HG02678 (cell line): Measurements from ENCODE around the gene GOLM1.

Source experiments
- ATAC-seq: cut with Tn5 transposase; IDR thresholded peaks from one replicate; pipeline ENCODE4 v1.9.1; 2021; ENCODE audit warnings: mild to moderate bottlenecking, moderate library complexity; ENCODE audit not compliant: unreplicated experiment

GOLM1 gene

DNA sequence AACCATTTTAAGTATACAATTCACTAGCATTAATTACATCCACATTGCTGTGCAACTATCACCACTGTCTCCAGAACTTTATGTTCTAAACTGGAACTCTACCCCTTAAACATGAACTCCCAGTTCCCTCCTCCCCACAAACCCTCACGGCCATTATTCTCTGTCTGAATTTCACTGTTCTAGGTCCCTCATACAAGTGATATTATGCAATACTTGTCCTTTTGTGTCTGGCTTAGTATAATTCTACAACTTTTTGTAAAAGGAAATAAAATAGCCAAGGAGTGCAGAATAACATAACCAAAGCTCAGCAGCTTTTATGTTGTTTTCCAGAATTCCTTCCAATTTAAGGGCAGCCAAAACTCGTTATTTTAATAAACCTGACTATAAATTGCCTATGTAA is 105.2 kb downstream of the GOLM1 start:
- ATAC-seq, result no peak

DNA sequence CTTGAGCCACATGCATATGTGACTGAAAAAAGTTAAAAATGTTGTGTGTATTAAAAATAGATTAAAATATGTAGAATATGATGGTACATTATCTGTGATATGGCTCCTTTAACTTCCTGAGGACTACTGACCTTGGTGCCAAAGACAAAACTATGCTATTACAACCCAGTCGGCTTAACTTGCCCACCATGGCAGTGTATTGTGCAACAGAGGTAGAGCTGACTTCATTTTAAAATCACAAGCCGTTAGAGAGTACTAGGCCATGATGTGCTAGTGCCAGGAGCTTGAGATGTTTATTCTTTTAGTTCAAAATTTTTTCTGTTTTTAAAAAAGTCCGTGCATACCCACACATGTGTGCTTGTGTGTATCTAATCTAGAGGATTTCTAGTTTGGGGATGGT is 112.1 kb downstream of the GOLM1 start:
- ATAC-seq, result no peak

DNA sequence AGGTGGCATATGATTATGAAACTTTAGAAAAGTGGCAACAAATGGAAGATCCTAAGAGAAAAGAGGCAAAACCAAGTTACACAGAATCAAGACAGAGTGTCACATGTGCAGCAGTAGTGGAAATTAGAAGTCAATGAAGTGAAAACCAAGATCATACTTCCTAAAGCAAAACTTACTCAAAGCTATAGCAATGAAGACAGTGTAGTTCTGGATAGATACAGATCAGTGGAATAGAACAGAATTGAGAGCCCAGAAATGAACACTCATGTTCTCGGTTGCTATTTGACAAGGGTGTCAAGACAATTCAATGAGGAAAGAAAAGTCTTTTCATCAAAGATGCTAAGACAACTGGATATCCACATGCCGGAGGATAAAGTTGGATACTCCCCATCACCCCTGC is 114.9 kb downstream of the GOLM1 start:
- no peak for ATAC-seq

DNA sequence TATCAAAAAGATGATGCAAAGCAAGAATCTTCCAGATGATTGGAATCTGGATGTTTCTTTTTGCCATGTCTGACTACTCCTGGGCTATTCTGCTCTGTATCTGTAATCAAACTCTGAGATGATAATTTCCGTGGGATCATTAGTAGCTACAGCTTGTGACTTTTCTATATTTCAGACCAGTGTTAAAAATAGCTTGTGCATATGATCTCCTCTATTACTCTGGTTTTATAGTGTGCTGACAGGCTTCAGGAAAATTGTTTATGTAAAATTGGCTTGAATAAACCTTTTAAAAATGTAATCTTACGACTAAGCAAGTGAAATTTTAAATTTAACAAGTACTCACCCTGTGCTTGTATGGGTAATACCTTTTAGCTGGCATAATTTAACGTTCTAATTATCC is 118.0 kb downstream of the GOLM1 start:
- no peak for ATAC-seq

DNA sequence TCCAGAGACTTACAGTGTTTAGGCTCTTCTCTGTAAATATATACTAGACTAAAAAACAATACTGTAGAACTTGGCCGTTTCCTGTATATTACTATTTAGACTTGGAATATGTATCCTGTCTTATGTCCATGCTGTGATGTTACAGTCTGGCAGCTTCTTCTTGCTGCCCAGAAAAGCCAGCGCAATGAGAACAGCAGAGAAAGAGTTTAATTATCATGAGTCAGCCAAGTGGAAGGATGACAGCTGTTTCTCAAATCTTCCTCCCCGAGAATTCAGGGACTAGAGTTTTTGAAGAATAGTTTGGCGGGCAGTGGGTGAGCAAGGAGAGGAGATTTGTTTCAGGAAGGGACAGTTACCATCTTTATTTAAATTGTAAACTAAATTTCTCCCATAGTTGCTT is 120.9 kb downstream of the GOLM1 start:
- no peak for ATAC-seq
